Duodenal mucosa (tissue), 2 donors: ENCODE data around the gene CREB3L1.

Source experiments
- H3K27ac ChIP-seq: one replicate; pipeline ENCODE4 v1.7.0; 2013; ENCODE audit warnings: low read depth, low read length
- H3K27me3 ChIP-seq, 2 donors: one replicate each; pipeline ENCODE4 v1.7.0; 2013; ENCODE audit warnings: low read length in 2 of 2, control low read depth in 1 of 2; ENCODE audit not compliant: insufficient read depth in 2 of 2, control insufficient read depth in 1 of 2
- H3K36me3 ChIP-seq, 2 donors: one replicate each; pipeline ENCODE4 v1.7.0; 2013; ENCODE audit warnings: low read length in 2 of 2, control low read depth in 1 of 2; ENCODE audit not compliant: insufficient read depth in 2 of 2, control insufficient read depth in 1 of 2
- H3K4me1 ChIP-seq, 2 donors: one replicate each; pipeline ENCODE4 v1.7.0; 2013; ENCODE audit warnings: low read length in 2 of 2, control low read depth in 1 of 2; ENCODE audit not compliant: insufficient read depth in 2 of 2, control insufficient read depth in 1 of 2
- H3K4me3 ChIP-seq, 2 donors: one replicate each; pipeline ENCODE4 v1.7.0; 2013; ENCODE audit warnings: low read length in 2 of 2, low read depth in 1 of 2
- H3K9ac ChIP-seq, 2 donors: one replicate each; pipeline ENCODE4 v1.7.0; 2013; ENCODE audit warnings: low read length in 2 of 2, low read depth in 1 of 2
- H3K9me3 ChIP-seq, 2 donors: one replicate each; pipeline ENCODE4 v1.7.0; 2013; ENCODE audit warnings: low read length in 2 of 2, control low read depth in 1 of 2; ENCODE audit not compliant: control insufficient read depth in 1 of 2

Gene CREB3L1

GRCh38 chr11:46369458-46370152 lies 92.1 kb downstream of the CREB3L1 start:
- no peak overlapping the region for H3K4me3 ChIP-seq
- no peaks in the 10 kb centered on the region for H3K27me3 ChIP-seq
- H3K36me3 ChIP-seq: peaks cover 25 to 55% of the 10 kb centered on the region in 2 donors
- H3K9ac ChIP-seq: no peak overlapping the region
- peaks cover 4% of the 10 kb centered on the region in 2 donors for H3K4me1 ChIP-seq
- no peak overlapping the region for H3K27ac ChIP-seq
- no peaks in the 10 kb centered on the region for H3K9me3 ChIP-seq

- H3K9me3 ChIP-seq: no peaks in the 10 kb centered on the region
- H3K9ac ChIP-seq: no peak overlapping the region
- no peak overlapping the region for H3K27ac ChIP-seq
- no peaks in the 10 kb centered on the region for H3K27me3 ChIP-seq
- H3K36me3 ChIP-seq: peaks cover 25 to 57% of the 10 kb centered on the region in 2 donors
- H3K4me1 ChIP-seq: no peaks in the 10 kb centered on the region
- H3K4me3 ChIP-seq: no peak overlapping the region
These were observed 92.8 kb downstream of the CREB3L1 start for GRCh38 chr11:46370253-46370652.
